Activated CD8-positive, alpha-beta memory T cell treated with anti-CD3 and anti-CD28 coated beads, Interleukin-2, amount 50 U/mL, for 1 hour (primary cell): ENCODE data around the gene PPP1R14C.
"Not testable (repeated sequence)": the region's sequence is repeated elsewhere in the genome, so short reads cannot be mapped to it uniquely, and the experiment has no call there.

Experiments used
- DNase-seq: peaks from one replicate; pipeline ENCODE4 v3.0.0-alpha.2; 2020; ENCODE audit errors: extremely low read depth

PPP1R14C gene

GRCh38 chr6:150169181-150169580, 26.3 kb downstream of the PPP1R14C start:
- DNase-seq: no peak

DNA sequence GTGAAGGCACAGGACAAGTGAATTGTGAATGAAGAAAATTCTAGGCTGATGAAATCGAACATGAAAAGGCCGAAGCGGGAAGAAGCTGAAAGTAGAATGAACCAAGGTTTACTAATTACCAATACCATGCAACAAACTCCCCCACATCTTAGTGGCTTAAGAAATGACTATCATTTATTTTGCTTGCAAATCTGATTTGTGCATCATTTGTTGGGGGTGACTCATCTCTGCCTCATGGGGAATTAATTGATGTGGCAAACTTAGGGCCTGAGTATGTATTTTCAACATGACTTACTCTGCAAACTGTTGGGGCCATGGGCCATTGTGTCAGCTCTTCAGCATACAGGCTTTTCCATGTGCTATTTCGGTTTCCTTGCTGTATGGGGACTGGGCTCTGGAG, 26.8 kb downstream of the PPP1R14C start:
- no peak for DNase-seq

DNA sequence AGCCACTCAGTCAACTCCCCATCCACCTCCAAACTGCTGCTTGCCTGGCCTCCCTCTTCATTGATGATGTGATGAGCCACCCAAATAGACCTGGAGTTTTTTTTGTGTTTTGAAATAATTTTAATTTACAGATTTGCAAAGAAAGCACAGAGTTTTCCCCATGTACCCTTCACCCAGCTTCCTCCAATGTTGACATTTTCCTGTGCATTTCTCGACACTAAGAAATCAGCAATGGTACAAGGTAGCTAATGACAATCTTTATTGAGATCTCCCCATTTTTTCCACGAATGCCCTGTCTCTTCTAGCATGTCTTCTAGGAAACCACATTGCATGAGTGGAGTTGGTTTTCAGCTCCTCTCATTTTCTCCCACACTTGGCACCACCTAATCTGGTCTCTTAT, 30.1 kb downstream of the PPP1R14C start:
- no peak for DNase-seq

GRCh38 chr6:150175586-150176151, 32.8 kb downstream of the PPP1R14C start:
- no peak for DNase-seq

DNA sequence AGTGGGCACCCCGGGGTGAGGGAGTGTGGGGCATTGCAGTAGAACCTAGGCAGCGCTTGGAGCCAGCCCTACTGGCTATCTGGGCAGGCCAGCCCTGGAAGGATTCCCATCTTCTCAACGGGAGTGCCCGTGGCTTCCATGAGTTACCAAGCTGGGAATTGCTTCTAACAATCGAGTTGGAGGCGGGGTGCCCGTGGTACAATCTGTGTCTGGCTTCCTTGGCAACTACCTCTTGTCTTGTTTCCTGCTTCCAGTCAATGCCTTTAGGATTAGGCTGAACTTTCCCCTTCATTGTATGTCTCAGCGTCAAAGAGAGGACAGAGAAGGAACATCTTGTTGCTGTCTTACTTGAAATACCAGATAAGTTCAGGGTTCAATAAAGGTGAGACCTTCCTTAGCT, 33.3 kb downstream of the PPP1R14C start:
- DNase-seq: no peak

- DNase-seq: no peak
Observed at GRCh38 chr6:150176659-150177058, 33.8 kb downstream of the PPP1R14C start.

GRCh38 chr6:150177259-150177951, 34.6 kb downstream of the PPP1R14C start:
- no peak for DNase-seq

DNA sequence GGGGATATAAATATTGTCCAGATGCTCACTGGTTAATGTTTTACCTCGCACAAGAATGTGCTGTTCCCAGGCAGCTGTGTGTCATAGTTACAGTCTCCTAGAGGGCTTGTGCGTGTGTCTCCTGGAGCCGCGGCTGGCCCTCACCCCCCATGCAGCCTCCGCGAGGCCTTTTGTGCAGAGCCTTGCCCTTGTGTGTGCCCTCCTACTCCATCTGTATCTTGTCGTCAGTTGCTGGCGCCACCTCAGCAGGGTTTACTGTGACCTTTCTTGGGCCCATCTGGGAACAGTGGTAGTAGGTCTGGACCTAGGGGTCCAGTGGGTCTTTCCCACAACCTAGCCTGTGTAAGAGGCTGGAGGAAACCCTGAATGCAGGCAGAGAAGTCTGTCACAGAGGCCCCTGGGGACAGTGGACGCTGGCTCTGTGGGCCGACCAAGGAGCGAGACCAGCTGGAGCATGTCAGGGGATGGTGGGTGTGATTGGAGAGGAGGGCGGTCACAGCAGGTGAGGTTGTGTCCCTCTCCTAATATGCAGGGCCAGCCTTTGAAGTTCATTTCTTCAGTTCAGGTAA, 35.2 kb downstream of the PPP1R14C start:
- no peak for DNase-seq

DNA sequence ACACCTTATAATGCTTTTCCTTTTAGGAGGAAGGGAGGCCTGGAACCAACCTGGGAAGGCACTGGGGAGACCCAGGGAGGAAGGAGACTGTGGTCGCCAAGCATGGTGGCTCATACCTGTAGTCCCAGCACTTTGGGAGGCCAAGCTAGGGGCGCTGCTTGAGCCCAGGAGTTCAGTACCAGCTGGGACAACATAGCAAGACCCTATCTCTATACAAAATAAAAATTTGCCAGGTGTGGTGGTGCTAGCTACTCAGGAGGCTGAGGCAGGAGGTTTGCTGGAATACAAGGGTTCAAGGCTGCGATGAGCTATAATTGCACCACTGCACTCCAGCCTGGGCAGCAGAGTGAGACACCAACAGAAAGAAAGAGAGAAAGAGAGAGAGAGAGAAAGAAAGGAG, 36.2 kb downstream of the PPP1R14C start:
- no peak for DNase-seq

- DNase-seq: not testable (repeated sequence)
Observed at GRCh38 chr6:150179907-150180424, 37.1 kb downstream of the PPP1R14C start.

- DNase-seq: no peak
Observed at GRCh38 chr6:150180517-150180916, 37.7 kb downstream of the PPP1R14C start.

GRCh38 chr6:150182460-150183078, 39.7 kb downstream of the PPP1R14C start:
- no peak for DNase-seq

DNA sequence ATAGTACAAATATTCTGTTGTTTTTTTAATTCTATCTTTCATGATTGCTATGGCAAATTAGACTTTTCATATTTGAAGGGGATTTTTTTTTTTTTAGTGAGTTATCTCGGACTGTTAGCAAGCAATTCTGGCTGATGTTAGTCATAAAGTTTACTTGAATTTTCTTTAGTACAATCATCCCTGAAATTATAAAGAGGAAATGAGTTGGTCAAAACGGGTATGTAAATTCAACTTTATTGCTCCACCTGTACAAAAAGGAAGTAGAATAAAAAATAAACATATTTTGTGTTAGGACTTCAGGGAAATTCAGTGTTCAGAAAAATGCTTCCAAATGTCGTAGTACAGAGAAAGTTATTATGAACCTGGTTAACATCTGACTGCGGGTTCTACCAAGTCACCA, 40.3 kb downstream of the PPP1R14C start:
- no peak for DNase-seq

DNA sequence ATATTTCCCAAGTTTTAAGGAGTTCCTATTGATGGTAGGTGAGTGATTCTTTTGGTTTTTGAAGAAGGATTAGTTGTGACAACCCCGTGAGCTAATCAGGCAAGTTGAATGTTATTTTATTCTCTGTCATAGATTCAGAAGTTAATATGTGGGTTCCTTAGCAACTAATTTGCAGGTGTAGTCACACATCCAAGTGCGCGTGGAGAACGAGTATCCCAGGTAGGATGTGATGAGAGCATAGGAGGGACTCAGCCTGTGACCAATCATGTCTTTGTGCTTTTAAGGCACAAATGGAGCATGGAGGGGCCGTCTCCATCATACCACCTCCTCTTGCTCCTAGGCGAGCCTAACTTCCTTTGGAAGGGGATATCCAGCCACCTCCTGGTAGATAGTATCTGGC, 41.1 kb downstream of the PPP1R14C start:
- DNase-seq: no peak

- DNase-seq: no peak
Observed at GRCh38 chr6:150184850-150185731, 42.2 kb downstream of the PPP1R14C start.

DNA sequence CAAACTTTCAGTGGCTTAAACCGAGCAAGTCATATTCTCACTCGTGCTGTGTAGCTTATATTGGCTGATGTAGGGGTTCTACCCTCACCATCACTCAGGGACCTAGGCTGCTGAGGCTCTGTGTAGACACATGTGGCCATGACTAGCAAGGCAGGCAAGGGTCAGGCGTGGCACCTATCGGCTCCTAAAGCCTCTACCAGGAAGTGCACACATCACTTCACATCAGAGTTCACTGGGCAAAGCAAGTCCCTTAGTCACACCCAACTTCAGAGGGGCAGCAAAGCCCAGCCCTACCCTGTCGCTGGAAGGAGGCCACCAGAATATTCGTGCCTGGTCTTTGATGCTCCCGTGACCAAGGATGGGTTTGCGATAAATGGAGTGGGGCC, 42.9 kb downstream of the PPP1R14C start:
- no peak for DNase-seq

- no peak for DNase-seq
Observed at GRCh38 chr6:150186129-150186898, 43.5 kb downstream of the PPP1R14C start.

DNA sequence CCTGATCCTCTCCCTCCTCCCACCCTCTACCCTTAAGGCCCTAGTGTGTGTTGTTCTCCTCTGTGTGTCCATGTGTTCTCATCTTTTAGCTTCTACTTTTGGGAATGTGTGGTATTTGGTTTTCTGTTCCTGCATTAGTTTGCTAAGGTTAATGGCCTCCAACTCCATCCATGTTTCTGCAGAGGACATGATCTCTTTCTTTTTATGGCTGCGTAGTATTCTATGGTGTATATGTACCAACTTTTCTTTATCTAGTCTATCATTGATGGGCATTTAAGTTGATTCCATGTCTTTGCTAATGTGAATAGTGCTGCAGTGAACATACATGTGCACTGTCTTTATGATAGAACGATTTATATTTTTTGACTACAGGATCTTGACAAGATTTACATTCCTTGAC, 44.6 kb downstream of the PPP1R14C start:
- DNase-seq: not testable (repeated sequence)

- no peak for DNase-seq
Observed at GRCh38 chr6:150189122-150189521, 46.3 kb downstream of the PPP1R14C start.

GRCh38 chr6:150191809-150192208, 49.0 kb downstream of the PPP1R14C start:
- DNase-seq: no peak

DNA sequence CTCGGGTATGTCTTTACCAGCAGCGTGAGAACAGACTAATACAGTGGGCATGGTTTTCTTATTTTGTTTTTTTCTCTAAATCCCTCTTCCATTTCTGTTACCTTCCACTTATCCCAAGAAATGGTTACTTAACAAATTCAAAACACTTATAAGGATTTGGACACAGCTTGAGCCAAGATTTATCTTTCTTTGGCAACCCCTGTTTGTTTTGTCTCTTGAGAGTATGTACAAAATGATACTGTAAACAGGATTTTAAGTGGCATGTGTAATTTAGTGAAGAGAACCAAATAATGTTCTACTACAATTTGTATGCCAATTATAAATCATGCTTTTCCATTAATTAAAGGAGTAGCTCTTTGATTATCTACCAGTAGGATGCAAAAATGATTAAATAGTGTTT, 51.4 kb downstream of the PPP1R14C start:
- no peak for DNase-seq
